K562 (cell line): Measurements from ENCODE around the gene DLGAP1. TPM values are rescaled to one million over a fixed set of nuclear protein-coding genes. Genes with fewer than 3 reads are reported as not detected.

Experiments
- ATAC-seq: fragments of 200-7000 bp; cut with Tn5 transposase; 3 replicates; pipeline ENCODE4 v1.9.1; 2020; ENCODE audit warnings: moderate library complexity
- BruUV-seq: library from RNA; stranded (reverse); fragments of 400-500 nt; replicated peaks from 2 replicates; lab custom pipeline; 2021; lab: Mats Ljungman, UMichigan
- CTCF ChIA-PET: fragments of 300-600 bp; formaldehyde crosslinking; extraction: SDS; loops from one replicate; lab custom pipeline; 2021; ENCODE audit warnings: low intra/inter-chr PET ratio; lab: Yijun Ruan, JAX
- POLR2A ChIA-PET: fragments of 300-600, 350-650 bp; sonication (Branson Sonifier 250); formaldehyde crosslinking; extraction: SDS; loops from one replicate; lab custom pipeline; 2021; ENCODE audit warnings: antibody characterized with exemption, inconsistent platforms; lab: Yijun Ruan, JAX
- DNase-seq, 4 experiments: peaks; one replicate each; pipeline versions ENCODE4 v3.0.0 to v3.0.0-alpha.2; 2011 to 2018; ENCODE audit warnings: low spot score in 3 of 4, mixed read lengths in 3 of 4; ENCODE audit errors: extremely low read depth in 1 of 4
- FAIRE-seq: peaks from 2 replicates; lab custom pipeline; 2011; peaks lifted over from hg19 to GRCh38; lab: Jason Lieb, UNC
- H2AFZ ChIP-seq: 2 replicates; pipeline ENCODE4 v1.6.0; 2011; ENCODE audit warnings: low read depth, low read length, control low read depth, inconsistent platforms
- H3K27ac ChIP-seq: fragments of 200-600 bp; 3 replicates; pipeline ENCODE4 v1.8.0; 2011; ENCODE audit warnings: low read depth, mild to moderate bottlenecking, control low read depth, inconsistent platforms, low read length, moderate library complexity, mixed read lengths; ENCODE audit errors: extremely low read depth
- H3K27me3 ChIP-seq, 2 experiments: fragments of 300-600 bp in 1 of 2; 2 replicates in 1 of 2; 3 replicates in 1 of 2; pipeline versions ENCODE4 v1.6.0 to v1.8.0; 2011; ENCODE audit warnings: inconsistent platforms in 2 of 2, low read length in 2 of 2, mild to moderate bottlenecking in 1 of 2, mixed read lengths in 1 of 2, moderate library complexity in 1 of 2; ENCODE audit not compliant: control insufficient read depth in 2 of 2, insufficient read depth in 2 of 2
- H3K36me3 ChIP-seq: fragments of 300-600 bp; 3 replicates; pipeline ENCODE4 v1.8.0; 2011; ENCODE audit warnings: mild to moderate bottlenecking, low read length, inconsistent platforms; ENCODE audit not compliant: control insufficient read depth, insufficient read depth
- H3K4me1 ChIP-seq, 2 experiments: fragments of 200-600 bp in 1 of 2; replicated peaks in 1 of 2; 2 replicates in 1 of 2; 3 replicates in 1 of 2; pipeline versions ENCODE4 v1.5.1 to v1.8.0; 2011; ENCODE audit warnings: inconsistent platforms in 2 of 2, low read length in 2 of 2, mild to moderate bottlenecking in 1 of 2, mixed read lengths in 1 of 2, moderate library complexity in 1 of 2; ENCODE audit not compliant: control insufficient read depth in 2 of 2, insufficient read depth in 2 of 2
- H3K4me2 ChIP-seq: 2 replicates; pipeline ENCODE4 v1.6.1; 2011; ENCODE audit warnings: low read length, control low read depth, inconsistent platforms, mixed read lengths; ENCODE audit not compliant: insufficient read depth
- H3K4me3 ChIP-seq: fragments of 200-600 bp; sonication (generic), shearing (Covaris generic); 2 replicates; pipeline ENCODE4 v1.5.1; 2016; ENCODE audit warnings: control low read depth, inconsistent platforms
- H3K79me2 ChIP-seq: fragments of 200-600 bp; 3 replicates; pipeline ENCODE4 v1.8.0; 2011; ENCODE audit warnings: low read length, inconsistent platforms; ENCODE audit not compliant: control insufficient read depth, insufficient read depth
- H3K9ac ChIP-seq, 2 experiments: 2 replicates each; pipeline versions ENCODE4 v1.6.0 to v1.6.1; 2011; ENCODE audit warnings: low read depth in 2 of 2, low read length in 2 of 2, control low read depth in 1 of 2, inconsistent platforms in 1 of 2, mild to moderate bottlenecking in 1 of 2, mixed read lengths in 1 of 2; ENCODE audit not compliant: insufficient read depth in 1 of 2
- H3K9me1 ChIP-seq: one replicate; pipeline ENCODE4 v1.6.0; 2011; ENCODE audit warnings: inconsistent platforms, mild to moderate bottlenecking, low read length, moderate library complexity; ENCODE audit not compliant: control insufficient read depth, insufficient read depth
- H3K9me3 ChIP-seq: replicated peaks from 2 replicates; pipeline ENCODE4 v1.5.1; 2011; ENCODE audit warnings: low read depth, low read length, inconsistent platforms; ENCODE audit not compliant: control insufficient read depth, insufficient read depth
- H4K20me1 ChIP-seq: replicated peaks from 2 replicates; pipeline ENCODE4 v1.6.1; 2011; ENCODE audit warnings: low read length, inconsistent platforms, mixed read lengths; ENCODE audit not compliant: control insufficient read depth, insufficient read depth
- BRD4 ChIP-seq: fragments of 200-600 bp; sonication (generic); IDR thresholded peaks from 2 replicates; pipeline ENCODE4 v1.6.1; 2017; ENCODE audit warnings: inconsistent platforms
- CBX3 ChIP-seq, 2 experiments: IDR thresholded peaks; 1 replicate in 1 of 2; 2 replicates in 1 of 2; pipeline ENCODE4 v1.6.1; 2012; ENCODE audit warnings: inconsistent platforms in 2 of 2, low read length in 2 of 2, borderline replicate concordance in 1 of 2, control low read depth in 1 of 2
- CEBPG ChIP-seq, 3 experiments: fragments of 200-800 bp in 1 of 3; sonication (Bioruptor generic) in 1 of 3; sonication (generic) in 1 of 3; formaldehyde crosslinking in 1 of 3; IDR thresholded peaks in 2 of 3; conservative IDR thresholded peaks in 1 of 3; 2 replicates each; pipeline versions ENCODE4 v1.6.1 to v1.8.0; 2016 to 2022; ENCODE audit warnings: missing compliant biosample characterization in 2 of 3, missing genetic modification characterization in 2 of 3, mild to moderate bottlenecking in 1 of 3, missing genetic modification reagents in 1 of 3
- ELF4 ChIP-seq: fragments of 450-650 bp; formaldehyde crosslinking; IDR thresholded peaks from 2 replicates; pipeline ENCODE4 v1.4.0; 2022; ENCODE audit warnings: missing genetic modification characterization
- ESRRB ChIP-seq: fragments of 250-450 bp; sonication (Bioruptor Pico); IDR thresholded peaks from 2 replicates; pipeline ENCODE4 v1.5.0; 2020; ENCODE audit warnings: mild to moderate bottlenecking, moderate library complexity, borderline replicate concordance
- JUND ChIP-seq, 2 experiments: IDR thresholded peaks; 2 replicates in 1 of 2; 3 replicates in 1 of 2; pipeline ENCODE4 v1.6.1; 2011; ENCODE audit warnings: borderline replicate concordance in 2 of 2, low read depth in 2 of 2, low read length in 2 of 2, improper control_type of control experiment in 1 of 2, missing biosample characterization in 1 of 2, missing genetic modification characterization in 1 of 2, missing genetic modification reagents in 1 of 2
- NFATC3 ChIP-seq: fragments of 450-650 bp; IDR thresholded peaks from 2 replicates; pipeline ENCODE4 v1.6.1; 2017; ENCODE audit warnings: mild to moderate bottlenecking
- PHF8 ChIP-seq: fragments of 200-600 bp; sonication (generic); IDR thresholded peaks from 2 replicates; pipeline ENCODE4 v1.6.1; 2012; ENCODE audit warnings: mixed run types, mild to moderate bottlenecking, inconsistent platforms, low read length, moderate library complexity, borderline replicate concordance
- PML ChIP-seq: IDR thresholded peaks from 2 replicates; pipeline ENCODE4 v1.6.1; 2012; ENCODE audit warnings: low read length, inconsistent platforms
- RBM39 ChIP-seq: fragments of 200-400 bp; formaldehyde crosslinking; optimal IDR thresholded peaks from 2 replicates; pipeline ENCODE3; 2018; ENCODE audit warnings: low read depth, low read length
- RUNX1 ChIP-seq: sonication (generic); IDR thresholded peaks from 2 replicates; pipeline ENCODE4 v1.6.1; 2016; ENCODE audit warnings: antibody characterized with exemption, low read depth
- TRIM28 ChIP-seq: fragments of 450-650 bp; IDR thresholded peaks from 2 replicates; pipeline ENCODE4 v1.6.1; 2017
- ZNF124 ChIP-seq: sonication (generic); formaldehyde crosslinking; IDR thresholded peaks from 2 replicates; pipeline ENCODE4 v1.8.1; 2022; ENCODE audit warnings: missing genetic modification reagents
- ZNF316 ChIP-seq: fragments of 450-650 bp; IDR thresholded peaks from 2 replicates; pipeline ENCODE4 v1.6.1; 2016
- WGBS: fragments of 100-300 bp; shearing (Covaris generic); methylation state at CpG from one replicate; pipeline ENCODE4 v1.1.6; 2016; ENCODE audit warnings: low coverage, mixed read lengths; ENCODE audit not compliant: insufficient coverage; ENCODE audit errors: missing lambda C conversion rate; 5-methylcytosine and 5-hydroxymethylcytosine counted together
- in situ Hi-C: fragments of 300-500 bp; cut with MboI; formaldehyde crosslinking; loops from 4 replicates; pipeline ENCODE4 v1.15.0; 2018; ENCODE audit warnings: inconsistent platforms, mixed read lengths
- intact Hi-C: fragments of 100-400 bp; cut with micrococcal nuclease; formaldehyde crosslinking; loops from 2 replicates; pipeline ENCODE4 v1.14.2; 2022
- polyA plus RNA-seq, 8 experiments: library from polyadenylated mRNA; depleted of rRNA in 4 of 8; stranded (reverse) in 5 of 8; unstranded in 3 of 8; fragments of >200 nt; fragmentation: Nextera tagmentation in 2 of 8; fragmentation: Illumina TruSeq in 1 of 8; extraction: Ambion mirVana in 2 of 8; extraction: Trizol in 1 of 8; gene quantifications; 2 replicates each; pipeline versions ENCODE4 v1.2.1 to v1.2.3, GENCODE V29; 2011 to 2014; ENCODE audit warnings: inconsistent platforms in 1 of 8, missing spikeins in 1 of 8
- total RNA-seq, 7 experiments: library from RNA; depleted of rRNA in 6 of 7; stranded (reverse); fragments of >200 nt in 6 of 7; fragmentation: Illumina TruSeq in 2 of 7; extraction: Trizol in 2 of 7; gene quantifications; 2 replicates each; pipeline versions ENCODE4 v1.2.1 to v1.2.3, GENCODE V29; 2011 to 2021; ENCODE audit warnings: low replicate concordance in 1 of 7
- TF ChIP-seq, protein P1 (sequence below): fragments of 450-650 bp; IDR thresholded peaks from 2 replicates; pipeline ENCODE4 v1.6.1; 2016; ENCODE audit warnings: mild to moderate bottlenecking

Gene DLGAP1
- total and polyA plus RNA-seq, 9 of the 15 experiments (the other 6 are each of a cell fraction or from before 2014, with no cell fraction given): 0.04 to 0.22 (median 0.08) TPM

- no peaks in the 10 kb centered on the region for H3K27me3 ChIP-seq
- no peaks in the 10 kb centered on the region for H3K9me1 ChIP-seq
- no peak overlapping the region for H2AFZ ChIP-seq
- no peak for DNase-seq
- no peak for FAIRE-seq
- intact Hi-C loops: no loop called here
- POLR2A ChIA-PET: interaction anchor here (1.4 kb wide), 1 partner anchor 11 kb away, joined by 3 read pairs; no protein-coding TSS in a partner anchor
- H3K9me3 ChIP-seq: peaks cover 3% of the 10 kb centered on the region
- H3K79me2 ChIP-seq: no peaks in the 10 kb centered on the region
- CTCF ChIA-PET: no interaction called here
- peak; percentile 63 for TF ChIP-seq ZNF316
- 0 out of 3 replicates have a peak, but pooled peaks of 1 of the 2 experiments have one; percentile 37 for TF ChIP-seq CBX3 (IDR thresholded peaks at IDR 0.05; ENCODE audit: borderline replicate concordance in 1 of 2, low read length in 2 of 2)
- peak; percentile 53; the same call in 1 of the 2 replicates for TF ChIP-seq TRIM28
- TF ChIP-seq CEBPG (CRISPR knock-in tag; IDR thresholded peaks at IDR 0.05): no peak
- TF ChIP-seq CEBPG (tag; conservative IDR thresholded peaks at IDR 0.05 in 1 of 2, IDR thresholded peaks at IDR 0.05 in 1 of 2): no peak
- H3K4me1 ChIP-seq: no peaks in the 10 kb centered on the region
- no peak for ATAC-seq
- BruUV-seq: no TSS peak
- H3K9ac ChIP-seq: no peak overlapping the region
- 26% methylated on average over 3 of the region's 3 CpGs for WGBS
- H3K4me2 ChIP-seq: no peak overlapping the region
- no peaks in the 10 kb centered on the region for H4K20me1 ChIP-seq
- no peak overlapping the region for H3K4me3 ChIP-seq
- H3K36me3 ChIP-seq: no peaks in the 10 kb centered on the region
- H3K27ac ChIP-seq: no peak overlapping the region
- in situ Hi-C loops: no loop called here
These were observed 773.0 kb downstream of the DLGAP1 start for GRCh38 chr18:3682061-3682460.

- in situ Hi-C loops (no loop called here), intact Hi-C loops (no loop called here)
- Histone ChIP-seq H3K36me3 (no peaks in the 10 kb centered on the region), H3K9ac (no peak overlapping the region), H2AFZ (peak overlapping the region; percentile 54), H3K4me2 (no peak overlapping the region), H3K27me3 (no peaks in the 10 kb centered on the region), H4K20me1 (no peaks in the 10 kb centered on the region), H3K27ac (no peak overlapping the region), H3K9me1 (no peaks in the 10 kb centered on the region), H3K4me1 (peaks cover 6 to 9% of the 10 kb centered on the region in 2 experiments; a peak in 3 of 5 replicates), H3K79me2 (no peaks in the 10 kb centered on the region), H3K9me3 (peaks cover 6% of the 10 kb centered on the region; the same call in 1 of the 2 replicates), H3K4me3 (no peak overlapping the region)
- no peak for FAIRE-seq
- ChIA-PET POLR2A (interaction anchor here (0.5 to 1.1 kb wide), 2 partner anchors 13 to 1270 kb away, joined by 3 to 8 read pairs; no protein-coding TSS in a partner anchor), CTCF (interaction anchor here (0.6 kb wide), 1 partner anchor 575 kb away, joined by 5 read pairs; no protein-coding TSS in a partner anchor)
- DNase-seq: no peak
- no peak for ATAC-seq
- BruUV-seq: no TSS peak
- WGBS: 63% methylated on average over 5 of the region's 5 CpGs
- TF ChIP-seq ZNF124 (CRISPR knock-in tag): no peak
- no peak for TF ChIP-seq PHF8
- TF ChIP-seq, protein P1, sequence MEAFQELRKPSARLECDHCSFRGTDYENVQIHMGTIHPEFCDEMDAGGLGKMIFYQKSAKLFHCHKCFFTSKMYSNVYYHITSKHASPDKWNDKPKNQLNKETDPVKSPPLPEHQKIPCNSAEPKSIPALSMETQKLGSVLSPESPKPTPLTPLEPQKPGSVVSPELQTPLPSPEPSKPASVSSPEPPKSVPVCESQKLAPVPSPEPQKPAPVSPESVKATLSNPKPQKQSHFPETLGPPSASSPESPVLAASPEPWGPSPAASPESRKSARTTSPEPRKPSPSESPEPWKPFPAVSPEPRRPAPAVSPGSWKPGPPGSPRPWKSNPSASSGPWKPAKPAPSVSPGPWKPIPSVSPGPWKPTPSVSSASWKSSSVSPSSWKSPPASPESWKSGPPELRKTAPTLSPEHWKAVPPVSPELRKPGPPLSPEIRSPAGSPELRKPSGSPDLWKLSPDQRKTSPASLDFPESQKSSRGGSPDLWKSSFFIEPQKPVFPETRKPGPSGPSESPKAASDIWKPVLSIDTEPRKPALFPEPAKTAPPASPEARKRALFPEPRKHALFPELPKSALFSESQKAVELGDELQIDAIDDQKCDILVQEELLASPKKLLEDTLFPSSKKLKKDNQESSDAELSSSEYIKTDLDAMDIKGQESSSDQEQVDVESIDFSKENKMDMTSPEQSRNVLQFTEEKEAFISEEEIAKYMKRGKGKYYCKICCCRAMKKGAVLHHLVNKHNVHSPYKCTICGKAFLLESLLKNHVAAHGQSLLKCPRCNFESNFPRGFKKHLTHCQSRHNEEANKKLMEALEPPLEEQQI: no peak
- TF ChIP-seq NFATC3: no peak
- no peak for TF ChIP-seq RBM39
- no peak for TF ChIP-seq ELF4
- no peak for TF ChIP-seq RUNX1
- TF ChIP-seq BRD4: no peak
- TF ChIP-seq JUND (IDR thresholded peaks at IDR 0.05; ENCODE audit: borderline replicate concordance, low read depth, low read length): no peak
- TF ChIP-seq JUND (tag; IDR thresholded peaks at IDR 0.05; ENCODE audit: borderline replicate concordance, low read depth, low read length): no peak
- no peak for TF ChIP-seq ESRRB (CRISPR knock-in tag)
- no peak for TF ChIP-seq PML
These were observed 775.9 kb downstream of the DLGAP1 start for GRCh38 chr18:3679241-3679640.
